ENCODE results near the gene ZFR2.

GRCh38 chr19:3818466-3818865 lies 50.4 kb downstream of the ZFR2 start:
- TF ChIP-seq, protein P1, sequence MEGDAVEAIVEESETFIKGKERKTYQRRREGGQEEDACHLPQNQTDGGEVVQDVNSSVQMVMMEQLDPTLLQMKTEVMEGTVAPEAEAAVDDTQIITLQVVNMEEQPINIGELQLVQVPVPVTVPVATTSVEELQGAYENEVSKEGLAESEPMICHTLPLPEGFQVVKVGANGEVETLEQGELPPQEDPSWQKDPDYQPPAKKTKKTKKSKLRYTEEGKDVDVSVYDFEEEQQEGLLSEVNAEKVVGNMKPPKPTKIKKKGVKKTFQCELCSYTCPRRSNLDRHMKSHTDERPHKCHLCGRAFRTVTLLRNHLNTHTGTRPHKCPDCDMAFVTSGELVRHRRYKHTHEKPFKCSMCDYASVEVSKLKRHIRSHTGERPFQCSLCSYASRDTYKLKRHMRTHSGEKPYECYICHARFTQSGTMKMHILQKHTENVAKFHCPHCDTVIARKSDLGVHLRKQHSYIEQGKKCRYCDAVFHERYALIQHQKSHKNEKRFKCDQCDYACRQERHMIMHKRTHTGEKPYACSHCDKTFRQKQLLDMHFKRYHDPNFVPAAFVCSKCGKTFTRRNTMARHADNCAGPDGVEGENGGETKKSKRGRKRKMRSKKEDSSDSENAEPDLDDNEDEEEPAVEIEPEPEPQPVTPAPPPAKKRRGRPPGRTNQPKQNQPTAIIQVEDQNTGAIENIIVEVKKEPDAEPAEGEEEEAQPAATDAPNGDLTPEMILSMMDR (IDR thresholded peaks at IDR 0.05): no peak
- TF ChIP-seq POLR2A (IDR thresholded peaks at IDR 0.05) (no peak), POLR2AphosphoS5 (IDR thresholded peaks at IDR 0.05) (no peak), EP300 (IDR thresholded peaks at IDR 0.05; ENCODE audit: low read depth) (no peak)

Data from transverse colon (tissue), 4 donors.